GM21367 (cell line): ENCODE results near the gene PHF21A.

Experiments used
- ATAC-seq: cut with Tn5 transposase; IDR thresholded peaks from one replicate; pipeline ENCODE4 v1.9.1; 2021; ENCODE audit not compliant: unreplicated experiment

PHF21A gene

GRCh38 chr11:45936511-45937054, 184.7 kb downstream of the PHF21A start:
- ATAC-seq = no peak

- no peak for ATAC-seq
These were observed 185.7 kb downstream of the PHF21A start for GRCh38 chr11:45935349-45936064.

GRCh38 chr11:45934580-45935318, 186.5 kb downstream of the PHF21A start:
- ATAC-seq = no peak

- no peak for ATAC-seq
These were observed 187.2 kb downstream of the PHF21A start for GRCh38 chr11:45933846-45934579.

GRCh38 chr11:45933131-45933831, 188.0 kb downstream of the PHF21A start:
- no peak for ATAC-seq

- ATAC-seq = no peak
These were observed 189.0 kb downstream of the PHF21A start for GRCh38 chr11:45932217-45932616.

GRCh38 chr11:45931739-45932138, 189.5 kb downstream of the PHF21A start:
- no peak for ATAC-seq

- ATAC-seq = no peak
These were observed 190.2 kb downstream of the PHF21A start for GRCh38 chr11:45930951-45931570.

- ATAC-seq = peak; percentile 82
These were observed 191.0 kb downstream of the PHF21A start for GRCh38 chr11:45930031-45930794.

GRCh38 chr11:45929486-45930030, 191.7 kb downstream of the PHF21A start:
- ATAC-seq = peak; percentile 15

- no peak for ATAC-seq
These were observed 192.6 kb downstream of the PHF21A start for GRCh38 chr11:45928535-45929215.

- no peak for ATAC-seq
These were observed 193.4 kb downstream of the PHF21A start for GRCh38 chr11:45927684-45928413.

- ATAC-seq = no peak
These were observed 193.9 kb downstream of the PHF21A start for GRCh38 chr11:45927332-45927683.

GRCh38 chr11:45926536-45927331, 194.5 kb downstream of the PHF21A start:
- no peak for ATAC-seq

GRCh38 chr11:45926001-45926401, 195.3 kb downstream of the PHF21A start:
- no peak for ATAC-seq

- no peak for ATAC-seq
These were observed 195.7 kb downstream of the PHF21A start for GRCh38 chr11:45925550-45925949.

- ATAC-seq = no peak
These were observed 196.3 kb downstream of the PHF21A start for GRCh38 chr11:45924927-45925326.
